ENCODE results near the gene NSD1. TPM values are rescaled to one million over a fixed set of nuclear protein-coding genes. Genes with fewer than 3 reads are reported as not detected.

NSD1 gene
- total RNA-seq, 2 experiments from 2014 or later: 83.2 to 92.9 TPM

DNA sequence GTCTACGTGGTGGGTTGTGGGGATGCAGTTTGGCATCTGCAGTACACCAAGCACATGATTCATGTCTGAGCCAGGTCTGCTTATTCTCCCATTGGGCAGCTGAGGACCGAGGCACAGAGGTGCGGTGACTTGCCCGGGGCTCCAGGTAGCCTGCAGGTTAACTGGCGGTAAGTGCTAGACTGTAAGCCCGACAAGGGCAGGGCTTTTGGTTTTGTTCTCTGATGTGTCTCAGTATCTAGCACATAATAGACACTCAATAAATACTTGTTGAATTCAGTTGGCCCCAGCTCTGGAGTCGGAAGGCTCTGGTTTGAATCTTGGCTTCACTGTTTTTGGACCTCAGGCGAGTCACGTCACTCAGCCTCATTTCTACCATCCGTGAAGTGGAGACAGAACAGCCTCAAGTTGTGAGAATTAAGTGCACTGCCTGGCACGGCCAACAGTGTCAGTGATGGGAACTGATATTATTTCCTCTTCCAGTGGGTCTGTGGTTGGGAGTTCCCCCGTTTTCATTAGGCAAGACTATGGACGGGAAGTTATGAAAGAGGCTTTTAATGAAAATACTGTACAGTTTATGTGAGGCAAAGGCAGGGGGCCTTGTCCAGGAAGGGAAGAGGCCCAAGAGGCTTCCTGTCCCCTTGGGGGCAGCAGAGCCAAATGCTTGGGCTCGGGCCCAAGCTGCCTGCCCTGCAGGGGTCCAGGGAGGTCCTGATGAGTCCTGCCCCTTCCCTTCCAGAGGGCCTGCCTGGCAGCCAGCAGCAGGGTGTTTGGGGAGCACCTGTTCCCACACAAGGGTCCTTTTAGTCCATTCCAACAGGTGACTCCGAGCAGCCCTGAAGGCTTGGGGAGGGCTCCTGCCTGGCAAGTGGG is 173.3 kb downstream of the NSD1 start:
- peak overlapping the region; percentile 65 for H3K27ac Mint-ChIP-seq
- no peaks in the 10 kb centered on the region for H3K9me3 Mint-ChIP-seq
- DNase-seq: no peak
- H3K4me3 Mint-ChIP-seq: no peak overlapping the region
- H3K27me3 Mint-ChIP-seq: no peaks in the 10 kb centered on the region
- peaks cover 63% of the 10 kb centered on the region for H3K4me1 Mint-ChIP-seq
- peaks cover 61% of the 10 kb centered on the region for H3K36me3 Mint-ChIP-seq (ENCODE audit: low read depth)
- CTCF ChIA-PET: interaction anchor here (0.6 to 1.4 kb wide), 5 partner anchors 76 to 316 kb away, joined by 3 to 4 read pairs (median 3); no protein-coding TSS in a partner anchor
- POLR2A ChIA-PET: no interaction called here

DNA sequence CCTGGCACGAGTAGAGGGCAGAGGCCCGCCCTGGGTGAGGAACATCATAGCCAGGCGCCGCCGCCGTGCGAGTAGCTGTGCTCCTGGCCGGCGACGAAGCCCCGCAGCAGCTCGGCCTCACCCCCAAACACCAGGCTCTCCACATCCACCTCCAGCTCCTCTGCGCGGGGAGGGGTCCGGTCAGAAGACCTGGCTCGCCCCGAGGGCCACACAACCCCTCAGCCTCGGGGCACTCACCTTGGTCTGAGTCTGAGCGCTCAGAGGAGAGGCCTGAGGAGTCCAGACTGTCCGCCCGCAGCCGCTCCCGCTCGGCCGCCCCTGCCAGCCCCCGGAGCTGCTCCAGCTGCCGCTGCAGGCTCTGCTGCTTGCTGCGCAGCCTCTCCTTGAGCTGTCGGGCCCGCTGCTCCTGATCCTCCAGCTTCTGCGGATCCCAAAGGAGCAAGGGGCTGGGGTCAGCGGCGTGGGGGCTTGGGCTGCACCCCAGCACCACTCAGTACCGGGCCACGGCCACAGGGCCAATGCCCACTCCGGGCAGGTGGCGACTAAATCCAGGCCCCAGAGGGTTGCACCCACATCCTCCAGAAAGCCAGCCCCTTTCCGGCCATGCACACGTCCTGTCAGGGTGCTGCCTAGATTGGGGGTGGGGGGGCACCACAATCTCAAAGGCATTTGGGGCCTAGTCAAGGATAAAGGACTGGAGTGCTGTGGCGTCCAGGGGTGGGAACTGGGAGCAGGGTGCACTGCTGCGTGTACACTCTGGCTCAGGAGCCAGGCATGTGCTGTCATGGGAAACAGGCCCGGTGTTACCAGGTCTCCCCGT is 174.2 kb downstream of the NSD1 start:
- CTCF ChIA-PET: interaction anchor here (0.6 to 3.3 kb wide), 7 partner anchors 10 to 194 kb away, joined by 3 to 30 read pairs (median 3); no protein-coding TSS in a partner anchor
- no peak for DNase-seq
- peaks cover 55% of the 10 kb centered on the region for H3K36me3 Mint-ChIP-seq (ENCODE audit: low read depth)
- H3K27me3 Mint-ChIP-seq: no peaks in the 10 kb centered on the region
- POLR2A ChIA-PET: interaction anchor here (0.7 kb wide), 1 partner anchor 11 kb away, joined by 3 read pairs; no protein-coding TSS in a partner anchor
- H3K9me3 Mint-ChIP-seq: no peaks in the 10 kb centered on the region
- H3K4me3 Mint-ChIP-seq: no peak overlapping the region
- H3K27ac Mint-ChIP-seq: no peak overlapping the region
- peaks cover 58% of the 10 kb centered on the region for H3K4me1 Mint-ChIP-seq

DNA sequence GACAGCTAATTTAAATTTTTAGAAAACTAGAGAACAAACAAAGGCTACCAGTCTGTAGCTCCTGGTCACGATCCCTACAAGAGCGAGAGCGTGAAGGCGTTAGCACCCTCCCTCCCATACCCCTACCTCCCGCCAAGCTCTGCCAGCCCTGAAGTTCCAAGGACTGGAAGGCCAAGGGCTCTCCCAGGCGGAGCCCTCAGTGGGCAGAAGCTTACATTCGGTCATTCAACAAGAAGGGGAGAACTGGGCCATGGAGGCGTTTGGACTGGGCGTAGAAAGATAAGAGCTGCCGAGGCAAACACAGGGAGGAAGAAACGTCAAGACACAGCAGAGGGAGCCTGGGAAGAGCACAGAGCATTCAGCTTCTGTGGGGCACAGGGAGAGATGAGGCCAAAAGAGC is 175.2 kb downstream of the NSD1 start:
- POLR2A ChIA-PET: no interaction called here
- DNase-seq: no peak
- no peaks in the 10 kb centered on the region for H3K9me3 Mint-ChIP-seq
- H3K27me3 Mint-ChIP-seq: no peaks in the 10 kb centered on the region
- H3K36me3 Mint-ChIP-seq (ENCODE audit: low read depth): peaks cover 54% of the 10 kb centered on the region
- CTCF ChIA-PET: interaction anchor here (0.8 to 3.3 kb wide), 22 partner anchors 8 to 200 kb away, joined by 3 to 30 read pairs (median 5); partner anchors contain the start of genes LMAN2 and PRR7
- peak overlapping the region; percentile 78 for H3K27ac Mint-ChIP-seq
- H3K4me1 Mint-ChIP-seq: peaks cover 67% of the 10 kb centered on the region
- H3K4me3 Mint-ChIP-seq: no peak overlapping the region

DNA sequence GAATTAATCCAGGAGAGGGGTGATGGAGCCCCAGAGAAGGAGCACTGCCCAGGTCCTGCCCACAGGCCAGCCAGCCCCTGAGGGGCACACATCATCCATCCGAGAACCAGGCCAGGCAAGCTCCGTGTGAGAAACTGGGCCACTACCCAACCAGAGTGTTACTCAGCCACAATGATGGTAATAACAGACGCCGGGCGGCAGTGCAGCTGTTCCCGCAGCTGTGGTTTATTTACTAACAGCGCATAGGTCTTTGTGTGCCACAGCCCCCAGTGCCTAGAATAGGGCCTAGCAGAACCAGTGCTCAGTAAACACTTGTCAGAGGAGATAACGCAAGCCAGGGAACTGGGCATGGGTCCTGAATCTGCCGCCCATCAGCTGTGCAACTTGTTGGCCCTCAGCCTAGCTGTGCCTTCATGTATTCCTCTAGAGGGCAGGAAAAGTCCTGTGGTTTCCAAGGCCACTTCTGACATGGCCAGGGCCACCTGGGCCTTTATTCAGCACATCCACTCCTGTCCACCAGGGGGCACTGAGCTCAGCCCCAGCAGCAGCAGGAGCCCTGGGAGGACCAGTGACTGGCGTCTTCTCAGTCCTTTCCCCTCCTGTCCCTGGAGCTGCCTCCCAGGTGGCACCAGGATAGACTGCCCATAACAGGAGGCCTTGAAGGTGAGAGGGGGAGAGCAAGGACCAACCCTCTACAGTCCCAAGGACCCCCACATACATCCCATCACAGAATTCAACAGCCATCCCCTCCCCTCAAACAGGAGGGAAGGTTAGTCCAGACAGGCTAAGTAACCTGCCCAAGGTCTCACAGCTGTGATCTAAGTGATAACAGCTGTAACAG is 176.0 kb downstream of the NSD1 start:
- Mint-ChIP-seq H3K4me3 (peak overlapping the region; percentile 97), H3K4me1 (peaks cover 67% of the 10 kb centered on the region), H3K27ac (peak overlapping the region; percentile 83), H3K27me3 (no peaks in the 10 kb centered on the region), H3K36me3 (ENCODE audit: low read depth) (peaks cover 46% of the 10 kb centered on the region), H3K9me3 (no peaks in the 10 kb centered on the region)
- POLR2A ChIA-PET: no interaction called here
- DNase-seq: peak; percentile 78
- CTCF ChIA-PET: interaction anchor here (0.6 to 3.3 kb wide), 48 partner anchors 8 to 238 kb away, joined by 3 to 30 read pairs (median 4); partner anchors contain the start of genes F12, LMAN2 and PRR7

DNA sequence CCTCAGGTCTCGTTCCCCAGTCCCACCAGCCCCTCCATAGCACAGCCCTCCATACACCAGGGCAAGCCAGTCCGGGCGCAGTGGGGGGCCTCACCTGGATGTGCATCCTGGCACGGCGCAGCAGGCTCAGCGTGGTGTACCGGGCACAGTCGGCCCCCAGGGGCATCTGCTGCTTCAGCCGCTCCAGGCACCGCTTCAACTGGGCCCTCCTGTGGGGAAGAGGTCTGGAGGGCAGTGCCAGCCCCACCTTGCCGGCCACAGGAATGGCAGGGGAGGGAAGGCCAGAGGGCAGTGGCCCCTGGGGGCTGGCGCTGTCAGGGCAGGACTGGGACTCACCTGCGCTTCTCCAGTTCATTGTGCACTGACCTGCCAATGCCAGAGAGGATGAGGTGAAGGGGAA is 176.8 kb downstream of the NSD1 start:
- Mint-ChIP-seq H3K27me3 (no peaks in the 10 kb centered on the region), H3K36me3 (ENCODE audit: low read depth) (peaks cover 38% of the 10 kb centered on the region), H3K9me3 (no peaks in the 10 kb centered on the region), H3K4me1 (peaks cover 62% of the 10 kb centered on the region), H3K4me3 (peak overlapping the region; percentile 97), H3K27ac (no peak overlapping the region)
- DNase-seq: no peak
- POLR2A ChIA-PET: no interaction called here
- CTCF ChIA-PET: interaction anchor here (0.5 to 3.3 kb wide), 43 partner anchors 8 to 242 kb away, joined by 3 to 30 read pairs (median 4); partner anchors contain the start of genes F12 and PRR7

DNA sequence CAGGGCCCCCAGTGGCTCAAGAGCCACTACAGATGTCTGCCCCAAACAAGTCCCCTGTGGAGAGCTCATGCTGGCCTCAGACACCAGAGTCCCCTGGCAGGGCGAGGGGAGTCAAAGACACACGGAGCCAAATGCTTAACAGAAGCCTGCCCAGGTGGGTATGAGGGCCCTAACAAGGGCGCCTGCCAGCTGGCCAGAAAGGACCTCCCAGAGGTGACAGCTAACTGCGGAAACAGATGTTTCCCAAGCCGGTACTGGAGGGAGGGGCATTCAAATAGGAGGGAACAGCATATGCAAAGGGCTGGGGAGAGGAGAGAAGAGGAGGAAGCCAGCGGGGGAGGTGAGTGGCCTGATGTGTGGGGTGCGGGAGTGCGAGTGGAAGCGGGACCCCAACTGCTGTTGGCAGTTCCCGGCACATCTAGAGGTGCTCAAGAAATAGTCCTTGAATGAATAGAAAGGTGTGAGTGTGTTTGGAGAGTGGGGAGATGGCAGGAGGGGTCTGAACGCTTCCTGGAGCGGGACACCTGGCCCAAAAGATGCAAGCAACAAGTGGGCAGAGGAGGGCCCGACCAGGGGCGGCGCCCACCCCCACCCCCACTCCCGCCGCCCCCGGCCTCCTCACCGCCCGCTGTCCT is 177.3 kb downstream of the NSD1 start:
- peak overlapping the region; percentile 93 for H3K27ac Mint-ChIP-seq
- peaks cover 33% of the 10 kb centered on the region for H3K36me3 Mint-ChIP-seq (ENCODE audit: low read depth)
- POLR2A ChIA-PET: no interaction called here
- H3K27me3 Mint-ChIP-seq: no peaks in the 10 kb centered on the region
- peak overlapping the region; percentile 97 for H3K4me3 Mint-ChIP-seq
- no peaks in the 10 kb centered on the region for H3K9me3 Mint-ChIP-seq
- H3K4me1 Mint-ChIP-seq: peaks cover 58% of the 10 kb centered on the region
- DNase-seq: peak; percentile 69
- CTCF ChIA-PET: interaction anchor here (0.5 to 3.3 kb wide), 19 partner anchors 8 to 243 kb away, joined by 3 to 30 read pairs (median 10); no protein-coding TSS in a partner anchor

DNA sequence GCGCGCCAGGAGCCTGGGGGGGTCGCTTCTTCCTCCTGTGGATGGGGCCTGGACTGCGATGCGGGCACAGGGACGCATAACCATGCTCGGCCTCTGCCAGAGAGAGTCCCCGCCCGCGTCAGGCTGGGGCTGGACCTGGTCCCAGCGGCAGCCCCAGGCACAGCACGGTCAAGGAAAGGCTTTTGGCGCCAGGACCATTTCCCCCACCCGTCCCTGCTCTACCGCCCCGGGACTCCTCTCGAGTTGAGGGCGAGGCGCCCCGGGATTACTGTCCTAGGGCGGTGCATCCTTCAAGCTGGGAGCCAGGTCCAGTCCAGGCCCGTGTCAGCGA is 177.8 kb downstream of the NSD1 start:
- Mint-ChIP-seq H3K27ac (peak overlapping the region; percentile 96), H3K4me1 (peaks cover 58% of the 10 kb centered on the region)
- CTCF ChIA-PET: interaction anchor here (1.0 to 2.7 kb wide), 2 partner anchors 61 to 78 kb away, joined by 3 to 17 read pairs; no protein-coding TSS in a partner anchor

DNA sequence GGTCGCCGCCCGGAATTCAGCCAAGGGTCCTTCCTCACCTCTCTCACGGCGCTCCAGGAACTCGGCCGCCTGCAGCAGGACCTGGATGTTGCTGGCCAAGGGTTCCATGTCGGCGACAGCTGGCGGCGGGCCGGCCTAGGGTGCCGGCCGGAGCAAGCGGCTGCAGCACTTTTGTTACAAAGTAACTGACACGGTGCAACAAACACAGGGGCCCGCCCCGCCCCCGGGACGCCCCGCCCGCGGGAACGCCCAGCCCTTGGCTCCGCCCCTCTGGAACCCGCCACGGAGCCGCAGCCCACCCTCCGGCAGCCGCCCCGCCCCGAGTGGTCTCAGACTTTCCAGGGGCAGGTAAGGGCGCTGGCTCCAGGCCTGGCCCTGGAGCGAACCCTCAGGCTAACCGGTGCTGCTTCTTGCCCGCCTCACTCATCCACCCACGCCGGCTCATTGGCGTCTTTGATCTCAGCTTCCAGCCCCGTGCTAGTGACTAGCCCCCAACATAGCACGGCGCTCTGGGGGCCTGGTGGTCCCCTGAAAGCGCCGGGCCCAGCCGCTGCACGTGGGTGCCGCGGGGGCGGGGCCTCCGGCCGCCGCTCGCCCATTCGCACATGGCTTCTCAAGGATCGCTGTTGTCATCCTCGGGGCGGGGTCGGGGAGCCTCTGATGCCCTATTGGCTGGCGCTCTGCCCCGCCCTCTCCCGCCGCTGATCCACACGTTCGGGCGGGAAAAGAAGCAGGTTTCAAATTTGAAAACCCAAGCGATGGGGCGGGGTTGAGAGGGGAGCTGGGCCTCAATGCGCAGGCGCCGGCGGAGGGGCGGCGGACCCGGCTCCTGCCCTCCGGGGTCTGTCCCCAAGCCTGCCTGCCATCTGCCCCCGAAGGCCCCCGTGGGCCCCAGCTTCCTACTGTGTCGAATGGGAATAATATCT is 178.4 kb downstream of the NSD1 start, which contains the start of gene MXD3:
MXD3 (minus strand) TSS at position 176 of the 926 bp plus-strand sequence; CDS start at position 108, 68 bp downstream.
- Mint-ChIP-seq H3K4me1 (peaks cover 55% of the 10 kb centered on the region), H3K4me3 (peak within 1 kb of the TSS; percentile 97), H3K36me3 (ENCODE audit: low read depth) (peaks cover 26% of the 10 kb centered on the region), H3K27ac (peak within 1 kb of the TSS; percentile 96), H3K27me3 (no peaks in the 10 kb centered on the region), H3K9me3 (no peaks in the 10 kb centered on the region)
- CTCF ChIA-PET: interaction anchor here (0.8 to 2.7 kb wide), 18 partner anchors 8 to 199 kb away, joined by 3 to 17 read pairs (median 3); partner anchors contain the start of genes LMAN2, PRELID1, RAB24 and RGS14
- peak; percentile 99 for DNase-seq
- POLR2A ChIA-PET: interaction anchor here (0.6 to 1.4 kb wide), 3 partner anchors 40 to 165 kb away, joined by 3 to 4 read pairs (median 3); partner anchors contain the start of genes LMAN2 and RGS14

More for the DNA sequence above, 177.8 kb downstream of the NSD1 start:
- POLR2A ChIA-PET: no interaction called here
- DNase-seq: no peak
- Mint-ChIP-seq H3K4me3 (peak overlapping the region; percentile 97), H3K36me3 (ENCODE audit: low read depth) (peaks cover 31% of the 10 kb centered on the region), H3K9me3 (no peaks in the 10 kb centered on the region), H3K27me3 (no peaks in the 10 kb centered on the region)

DNA sequence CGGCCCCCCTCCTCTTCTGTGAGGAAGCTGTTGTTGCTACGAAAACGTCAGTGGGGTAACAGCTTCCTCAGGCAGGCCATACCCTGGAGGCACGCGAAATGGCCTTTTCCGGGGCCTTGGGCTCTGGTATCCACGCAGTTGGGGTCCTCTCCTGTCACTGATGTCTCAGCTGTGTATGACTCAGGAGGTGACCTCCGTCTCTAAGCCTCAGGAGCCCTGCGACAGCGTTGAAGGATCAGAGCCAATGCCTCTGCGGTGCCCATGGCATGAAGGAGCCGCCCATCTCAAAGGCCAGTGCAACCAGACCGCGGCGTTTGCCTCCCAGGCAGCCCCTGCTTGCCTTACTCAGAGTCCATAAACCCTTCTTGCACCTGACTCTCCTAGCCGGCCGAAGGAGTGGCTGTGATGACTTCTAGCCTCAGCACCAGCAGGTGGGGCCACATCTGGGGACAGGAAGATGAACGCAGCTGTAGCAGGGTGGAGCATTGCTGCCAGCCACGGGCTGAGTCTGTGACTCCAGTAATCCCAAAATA is 179.1 kb downstream of the NSD1 start:
- H3K9me3 Mint-ChIP-seq: no peaks in the 10 kb centered on the region
- H3K4me3 Mint-ChIP-seq: peak overlapping the region; percentile 97
- peak; percentile 74 for DNase-seq
- H3K27ac Mint-ChIP-seq: peak overlapping the region; percentile 96
- CTCF ChIA-PET: interaction anchor here (0.8 to 2.1 kb wide), 16 partner anchors 9 to 199 kb away, joined by 3 to 9 read pairs (median 3); partner anchors contain the start of genes LMAN2, PRELID1, RAB24 and RGS14
- POLR2A ChIA-PET: interaction anchor here (0.5 to 1.4 kb wide), 4 partner anchors 8 to 165 kb away, joined by 3 to 4 read pairs (median 3); partner anchors contain the start of genes LMAN2 and RGS14
- peaks cover 25% of the 10 kb centered on the region for H3K36me3 Mint-ChIP-seq (ENCODE audit: low read depth)
- peaks cover 60% of the 10 kb centered on the region for H3K4me1 Mint-ChIP-seq
- no peaks in the 10 kb centered on the region for H3K27me3 Mint-ChIP-seq

DNA sequence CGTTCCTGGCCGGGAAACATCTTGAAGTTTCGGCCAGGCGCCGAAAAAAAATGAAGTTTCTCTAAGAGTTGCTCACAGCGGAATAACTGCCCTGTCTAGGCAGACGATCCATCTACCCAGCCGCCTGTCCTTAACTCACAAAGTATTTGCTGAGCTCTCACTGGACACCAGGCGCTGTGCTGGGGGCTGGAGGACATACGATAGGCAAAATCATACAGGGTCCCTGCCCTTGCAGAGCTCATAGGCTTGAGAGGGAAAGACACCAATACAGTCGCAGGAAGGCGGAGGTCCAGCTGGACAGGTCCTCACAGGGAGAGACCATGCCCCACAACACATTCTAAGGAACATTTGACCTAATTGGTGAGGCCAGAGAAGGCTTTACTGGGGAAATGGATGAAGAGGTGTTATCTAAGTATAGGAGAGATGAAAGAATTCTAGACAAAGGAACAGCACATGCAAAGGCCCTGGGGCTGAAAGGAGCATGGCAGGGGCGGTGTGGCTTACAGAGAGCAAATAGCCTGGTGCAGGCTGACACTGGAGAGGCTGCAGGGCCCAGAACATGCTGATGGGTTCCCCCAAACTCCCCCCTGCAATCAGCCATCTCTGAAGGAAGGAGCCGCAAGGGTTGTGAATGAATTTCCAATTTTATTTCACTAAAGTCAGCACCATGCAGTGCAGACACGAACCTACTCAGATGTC is 180.1 kb downstream of the NSD1 start:
- H3K27me3 Mint-ChIP-seq: no peaks in the 10 kb centered on the region
- H3K27ac Mint-ChIP-seq: no peak overlapping the region
- DNase-seq: no peak
- H3K36me3 Mint-ChIP-seq (ENCODE audit: low read depth): peaks cover 20% of the 10 kb centered on the region
- POLR2A ChIA-PET: interaction anchor here (0.5 to 1.4 kb wide), 2 partner anchors 9 to 44 kb away, joined by 3 read pairs; partner anchors contain the start of gene RGS14
- peaks cover 63% of the 10 kb centered on the region for H3K4me1 Mint-ChIP-seq
- no peaks in the 10 kb centered on the region for H3K9me3 Mint-ChIP-seq
- CTCF ChIA-PET: interaction anchor here (1.0 to 2.1 kb wide), 7 partner anchors 10 to 199 kb away, joined by 3 to 9 read pairs (median 4); partner anchors contain the start of genes PRELID1 and RAB24
- peak overlapping the region; percentile 97 for H3K4me3 Mint-ChIP-seq

Data from activated CD4-positive, alpha-beta T cell treated with anti-CD3 and anti-CD28 coated beads, Interleukin-2, amount 10 ng/mL, durations not matched to agents 7 days and 5 days (primary cell).